IMR-90 (cell line): ENCODE data around the gene GNL3.

ENCODE experiments used
- CEBPB ChIP-seq: IDR thresholded peaks from 2 replicates; pipeline ENCODE4 v1.6.1; 2012; ENCODE audit warnings: low read depth, low read length, improper control_type of control experiment
- MAFK ChIP-seq: IDR thresholded peaks from 2 replicates; pipeline ENCODE4 v1.6.1; 2012; ENCODE audit warnings: low read depth, low read length, improper control_type of control experiment
- POLR2A ChIP-seq: IDR thresholded peaks from 2 replicates; pipeline ENCODE4 v1.6.1; 2012; ENCODE audit warnings: mild to moderate bottlenecking, low read depth, low read length
- RCOR1 ChIP-seq: IDR thresholded peaks from 2 replicates; pipeline ENCODE4 v1.6.1; 2012; ENCODE audit warnings: mild to moderate bottlenecking, low read length, improper control_type of control experiment; ENCODE audit not compliant: insufficient replicate concordance
- RFX5 ChIP-seq: IDR thresholded peaks from 2 replicates; pipeline ENCODE4 v1.8.0; 2012; ENCODE audit warnings: low read depth, mild to moderate bottlenecking, low read length, moderate library complexity
- SMC3 ChIP-seq: fragments of 150-350 bp; IDR thresholded peaks from 2 replicates; pipeline ENCODE4 v1.6.1; 2016; ENCODE audit warnings: low read depth, mild to moderate bottlenecking, antibody characterized with exemption, low read length, moderate library complexity
- USF2 ChIP-seq: fragments of 150-350 bp; IDR thresholded peaks from 2 replicates; pipeline ENCODE4 v1.6.1; 2017; ENCODE audit warnings: mild to moderate bottlenecking, antibody characterized with exemption, low read length, low read depth
- TF ChIP-seq, protein P1 (sequence below): conservative IDR thresholded peaks from 2 replicates; pipeline ENCODE4 v1.5.1; 2012; ENCODE audit warnings: mild to moderate bottlenecking, low read depth, low read length, improper control_type of control experiment

GRCh38 chr3:52678265-52679198 lies 7.3 kb upstream of the GNL3 start:
- TF ChIP-seq, protein P1, sequence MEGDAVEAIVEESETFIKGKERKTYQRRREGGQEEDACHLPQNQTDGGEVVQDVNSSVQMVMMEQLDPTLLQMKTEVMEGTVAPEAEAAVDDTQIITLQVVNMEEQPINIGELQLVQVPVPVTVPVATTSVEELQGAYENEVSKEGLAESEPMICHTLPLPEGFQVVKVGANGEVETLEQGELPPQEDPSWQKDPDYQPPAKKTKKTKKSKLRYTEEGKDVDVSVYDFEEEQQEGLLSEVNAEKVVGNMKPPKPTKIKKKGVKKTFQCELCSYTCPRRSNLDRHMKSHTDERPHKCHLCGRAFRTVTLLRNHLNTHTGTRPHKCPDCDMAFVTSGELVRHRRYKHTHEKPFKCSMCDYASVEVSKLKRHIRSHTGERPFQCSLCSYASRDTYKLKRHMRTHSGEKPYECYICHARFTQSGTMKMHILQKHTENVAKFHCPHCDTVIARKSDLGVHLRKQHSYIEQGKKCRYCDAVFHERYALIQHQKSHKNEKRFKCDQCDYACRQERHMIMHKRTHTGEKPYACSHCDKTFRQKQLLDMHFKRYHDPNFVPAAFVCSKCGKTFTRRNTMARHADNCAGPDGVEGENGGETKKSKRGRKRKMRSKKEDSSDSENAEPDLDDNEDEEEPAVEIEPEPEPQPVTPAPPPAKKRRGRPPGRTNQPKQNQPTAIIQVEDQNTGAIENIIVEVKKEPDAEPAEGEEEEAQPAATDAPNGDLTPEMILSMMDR = no peak
- TF ChIP-seq SMC3 = no peak
- TF ChIP-seq CEBPB = no peak
- no peak for TF ChIP-seq USF2
- TF ChIP-seq POLR2A = no peak
- TF ChIP-seq RCOR1 = no peak
- TF ChIP-seq RFX5 = no peak
- peak; percentile 48 for TF ChIP-seq MAFK
